OCI-LY7 (cell line): ENCODE results near the gene VWA5B1. TPM values are rescaled to one million over a fixed set of nuclear protein-coding genes. Genes with fewer than 3 reads are reported as not detected.

Experiments used
- BruUV-seq: library from RNA; stranded (reverse); fragments of 400-500 nt; replicated peaks from 2 replicates; lab custom pipeline; 2021; lab: Mats Ljungman, UMichigan
- CTCF ChIA-PET: fragments of 300-600 bp; sonication (Branson Sonifier 250); formaldehyde crosslinking; loops from one replicate; lab custom pipeline; 2022; ENCODE audit warnings: antibody characterized with exemption; ENCODE audit not compliant: unreplicated experiment; lab: Charles Lee
- POLR2A ChIA-PET: fragments of 300-600 bp; sonication (Branson Sonifier 250); formaldehyde crosslinking; loops from one replicate; lab custom pipeline; 2022; ENCODE audit warnings: antibody characterized with exemption; lab: Charles Lee
- DNase-seq: peaks from one replicate; pipeline ENCODE4 v3.0.0-alpha.2; 2015; ENCODE audit warnings: low spot score
- H2AFZ ChIP-seq: fragments of 200-600 bp; sonication (generic), shearing (Covaris generic); 2 replicates; pipeline ENCODE4 v1.6.1; 2014; ENCODE audit warnings: mild to moderate bottlenecking, antibody characterized with exemption, low read length, moderate library complexity
- H3K27ac ChIP-seq: fragments of 200-600 bp; sonication (generic); 2 replicates; pipeline ENCODE4 v1.5.1; 2014; ENCODE audit warnings: mixed run types, low read depth, mild to moderate bottlenecking, moderate library complexity, low read length, inconsistent platforms; ENCODE audit not compliant: poor library complexity, severe bottlenecking
- H3K36me3 ChIP-seq: fragments of 200-600 bp; sonication (generic); 2 replicates; pipeline ENCODE4 v1.6.1; 2014; ENCODE audit warnings: mild to moderate bottlenecking, antibody characterized with exemption, low read length, moderate library complexity, mixed read lengths; ENCODE audit not compliant: insufficient read depth
- H3K4me1 ChIP-seq: fragments of 200-600 bp; sonication (generic); 2 replicates; pipeline ENCODE4 v1.5.1; 2014; ENCODE audit warnings: mild to moderate bottlenecking, low read length; ENCODE audit not compliant: insufficient read depth, poor library complexity, severe bottlenecking
- H3K4me2 ChIP-seq: fragments of 200-600 bp; sonication (generic); 2 replicates; pipeline ENCODE4 v1.6.1; 2014; ENCODE audit warnings: mild to moderate bottlenecking, low read length
- H3K4me3 ChIP-seq: fragments of 200-600 bp; sonication (generic); 2 replicates; pipeline ENCODE4 v1.5.1; 2014; ENCODE audit warnings: mild to moderate bottlenecking, low read depth, low read length; ENCODE audit not compliant: poor library complexity, severe bottlenecking
- H3K79me2 ChIP-seq: fragments of 200-600 bp; sonication (generic); 2 replicates; pipeline ENCODE4 v1.6.1; 2016; ENCODE audit warnings: low read depth, mild to moderate bottlenecking, low read length, moderate library complexity, mixed read lengths; ENCODE audit not compliant: insufficient read depth
- H3K9me2 ChIP-seq: fragments of 200-600 bp; sonication (generic); 2 replicates; pipeline ENCODE4 v1.6.1; 2016; ENCODE audit warnings: mild to moderate bottlenecking, low read length, mixed read lengths; ENCODE audit not compliant: insufficient read depth
- H3K9me3 ChIP-seq: fragments of 200-600 bp; sonication (generic); 2 replicates; pipeline ENCODE4 v1.6.1; 2014; ENCODE audit warnings: mild to moderate bottlenecking, mixed run types, low read length, mixed read lengths
- H4K20me1 ChIP-seq: fragments of 200-600 bp; sonication (generic); 2 replicates; pipeline ENCODE4 v1.6.1; 2014; ENCODE audit warnings: mild to moderate bottlenecking, antibody characterized with exemption, low read length, moderate library complexity, mixed read lengths; ENCODE audit not compliant: insufficient read depth
- EZH2phosphoT487 ChIP-seq: fragments of 200-600 bp; sonication (generic); IDR thresholded peaks from 2 replicates; pipeline ENCODE4 v1.6.1; 2018; ENCODE audit warnings: low read depth, borderline replicate concordance, mild to moderate bottlenecking, mixed run types, antibody characterized with exemption, low read length, moderate library complexity, mixed read lengths
- intact Hi-C: fragments of 100-400 bp; cut with micrococcal nuclease; formaldehyde crosslinking; loops from one replicate; pipeline ENCODE4 v1.10.0; 2022; ENCODE audit not compliant: unreplicated experiment
- total RNA-seq, 2 experiments: library from RNA; depleted of rRNA in 1 of 2; stranded (reverse); fragments of >200 nt in 1 of 2; shearing (Covaris generic) in 1 of 2; gene quantifications; 2 replicates each; pipeline ENCODE4 v1.2.3, GENCODE V29; 2014 to 2022
- TF ChIP-seq, protein P1 (sequence below): fragments of 200-600 bp; sonication (generic); conservative IDR thresholded peaks from 2 replicates; pipeline ENCODE4 v1.5.1; 2014; ENCODE audit warnings: mild to moderate bottlenecking, antibody characterized with exemption, low read length, moderate library complexity, mixed read lengths

VWA5B1 gene
- total RNA-seq, 2 experiments from 2014 or later = 0.19 to 0.25 TPM

DNA sequence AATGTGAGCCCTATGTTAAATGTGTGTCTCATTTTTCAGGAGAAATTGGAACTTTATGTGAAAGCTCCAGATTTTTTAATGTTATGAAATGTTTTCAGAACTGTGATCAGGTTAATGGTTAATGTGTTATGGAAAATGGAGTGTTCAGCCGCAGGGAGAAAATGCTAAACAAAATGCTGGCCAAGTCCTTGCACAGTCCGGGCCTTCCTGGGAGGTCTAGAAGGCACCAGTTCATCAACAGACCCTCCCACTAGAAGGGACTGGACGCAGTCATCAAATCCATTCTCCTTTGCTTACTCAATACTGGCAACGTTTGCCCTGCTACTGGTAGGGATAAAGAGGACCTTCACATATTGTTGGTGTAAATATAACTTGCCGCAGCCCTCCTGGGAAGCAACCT, 43.4 kb downstream of the VWA5B1 start:
- Histone ChIP-seq H3K4me2 (no peak overlapping the region), H3K4me1 (peaks cover 4% of the 10 kb centered on the region), H3K79me2 (no peaks in the 10 kb centered on the region), H3K27ac (no peak overlapping the region), H3K9me3 (no peaks in the 10 kb centered on the region), H4K20me1 (no peaks in the 10 kb centered on the region), H3K36me3 (no peaks in the 10 kb centered on the region), H3K4me3 (no peak overlapping the region), H3K9me2 (no peaks in the 10 kb centered on the region), H2AFZ (no peak overlapping the region)
- no peak for TF ChIP-seq EZH2phosphoT487
- TF ChIP-seq, protein P1, sequence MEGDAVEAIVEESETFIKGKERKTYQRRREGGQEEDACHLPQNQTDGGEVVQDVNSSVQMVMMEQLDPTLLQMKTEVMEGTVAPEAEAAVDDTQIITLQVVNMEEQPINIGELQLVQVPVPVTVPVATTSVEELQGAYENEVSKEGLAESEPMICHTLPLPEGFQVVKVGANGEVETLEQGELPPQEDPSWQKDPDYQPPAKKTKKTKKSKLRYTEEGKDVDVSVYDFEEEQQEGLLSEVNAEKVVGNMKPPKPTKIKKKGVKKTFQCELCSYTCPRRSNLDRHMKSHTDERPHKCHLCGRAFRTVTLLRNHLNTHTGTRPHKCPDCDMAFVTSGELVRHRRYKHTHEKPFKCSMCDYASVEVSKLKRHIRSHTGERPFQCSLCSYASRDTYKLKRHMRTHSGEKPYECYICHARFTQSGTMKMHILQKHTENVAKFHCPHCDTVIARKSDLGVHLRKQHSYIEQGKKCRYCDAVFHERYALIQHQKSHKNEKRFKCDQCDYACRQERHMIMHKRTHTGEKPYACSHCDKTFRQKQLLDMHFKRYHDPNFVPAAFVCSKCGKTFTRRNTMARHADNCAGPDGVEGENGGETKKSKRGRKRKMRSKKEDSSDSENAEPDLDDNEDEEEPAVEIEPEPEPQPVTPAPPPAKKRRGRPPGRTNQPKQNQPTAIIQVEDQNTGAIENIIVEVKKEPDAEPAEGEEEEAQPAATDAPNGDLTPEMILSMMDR = no peak
- no peak for DNase-seq
- ChIA-PET CTCF (no interaction called here), POLR2A (no interaction called here)
- intact Hi-C loops = no loop called here
- BruUV-seq = no TSS peak

DNA sequence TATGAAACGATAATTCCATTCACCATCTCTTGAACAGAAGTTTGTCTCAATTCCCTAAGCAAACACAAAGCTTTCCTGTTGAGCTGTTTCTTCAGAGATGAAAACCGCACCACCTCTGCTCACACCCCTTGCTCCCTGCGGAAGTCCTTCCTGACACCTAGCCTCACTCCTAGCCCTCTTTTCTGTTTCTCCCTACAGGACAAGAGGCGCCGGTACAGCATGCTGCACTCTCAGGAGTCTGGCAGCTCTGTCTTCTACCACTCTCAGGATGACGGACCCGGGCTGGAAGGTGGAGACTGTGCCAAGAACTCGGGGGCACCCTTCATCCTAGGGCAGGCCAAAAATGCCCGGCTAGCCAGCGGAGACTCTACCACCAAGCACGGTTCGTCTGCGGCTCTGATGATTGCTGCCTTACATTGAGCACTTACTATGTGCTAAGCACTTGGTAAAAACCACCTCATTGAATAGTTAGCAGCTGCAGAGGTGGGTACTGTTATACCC, 45.5 kb downstream of the VWA5B1 start:
- H3K4me3 ChIP-seq = no peak overlapping the region
- CTCF ChIA-PET = no interaction called here
- TF ChIP-seq, protein P1 = no peak
- TF ChIP-seq EZH2phosphoT487 = no peak
- POLR2A ChIA-PET = interaction anchor here (0.6 kb wide), 1 partner anchor 19 kb away, joined by 4 read pairs; no protein-coding TSS in a partner anchor
- no peaks in the 10 kb centered on the region for H3K79me2 ChIP-seq
- no TSS peak for BruUV-seq
- H3K9me3 ChIP-seq = no peaks in the 10 kb centered on the region
- no peak overlapping the region for H2AFZ ChIP-seq
- H3K4me2 ChIP-seq = no peak overlapping the region
- H3K9me2 ChIP-seq = no peaks in the 10 kb centered on the region
- no peaks in the 10 kb centered on the region for H3K36me3 ChIP-seq
- H3K27ac ChIP-seq = no peak overlapping the region
- H3K4me1 ChIP-seq = peaks cover 5% of the 10 kb centered on the region
- no peaks in the 10 kb centered on the region for H4K20me1 ChIP-seq
- no peak for DNase-seq
- intact Hi-C loops = no loop called here

DNA sequence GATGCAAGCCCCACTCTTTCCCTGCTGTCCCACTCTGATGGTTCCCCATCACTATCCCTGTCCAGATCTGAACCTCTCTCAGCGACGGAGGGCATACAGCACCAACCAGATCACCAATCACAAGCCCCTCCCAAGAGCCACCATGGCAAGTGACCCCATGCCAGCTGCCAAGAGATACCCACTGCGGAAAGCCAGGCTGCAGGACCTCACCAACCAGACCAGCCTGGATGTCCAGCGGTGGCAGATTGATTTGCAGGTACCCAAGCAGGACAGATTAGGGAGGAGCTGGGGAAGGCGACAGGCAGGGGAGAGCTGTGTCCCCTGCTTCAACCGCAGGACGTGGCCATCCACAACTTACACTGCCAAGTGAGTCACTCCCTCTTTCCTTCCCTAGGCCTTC, 46.9 kb downstream of the VWA5B1 start:
- ChIA-PET POLR2A (no interaction called here), CTCF (no interaction called here)
- no peak for DNase-seq
- H3K4me2 ChIP-seq = no peak overlapping the region
- H3K4me1 ChIP-seq = peaks cover 11% of the 10 kb centered on the region
- H3K27ac ChIP-seq = no peak overlapping the region
- H4K20me1 ChIP-seq = no peaks in the 10 kb centered on the region
- H3K4me3 ChIP-seq = no peak overlapping the region
- intact Hi-C loops = no loop called here
- H3K79me2 ChIP-seq = no peaks in the 10 kb centered on the region
- no peaks in the 10 kb centered on the region for H3K9me2 ChIP-seq
- no peak for TF ChIP-seq EZH2phosphoT487
- TF ChIP-seq, protein P1 = no peak
- BruUV-seq = no TSS peak
- H3K36me3 ChIP-seq = no peaks in the 10 kb centered on the region
- no peaks in the 10 kb centered on the region for H3K9me3 ChIP-seq
- no peak overlapping the region for H2AFZ ChIP-seq
